Measurements from ENCODE around the gene FANCI. TPM values are rescaled to one million over a fixed set of nuclear protein-coding genes. Genes with fewer than 3 reads are reported as not detected.

FANCI gene
- total RNA-seq, 4 donors from 2014 or later = 7.2 to 24.5 (median 9.4) TPM

DNA sequence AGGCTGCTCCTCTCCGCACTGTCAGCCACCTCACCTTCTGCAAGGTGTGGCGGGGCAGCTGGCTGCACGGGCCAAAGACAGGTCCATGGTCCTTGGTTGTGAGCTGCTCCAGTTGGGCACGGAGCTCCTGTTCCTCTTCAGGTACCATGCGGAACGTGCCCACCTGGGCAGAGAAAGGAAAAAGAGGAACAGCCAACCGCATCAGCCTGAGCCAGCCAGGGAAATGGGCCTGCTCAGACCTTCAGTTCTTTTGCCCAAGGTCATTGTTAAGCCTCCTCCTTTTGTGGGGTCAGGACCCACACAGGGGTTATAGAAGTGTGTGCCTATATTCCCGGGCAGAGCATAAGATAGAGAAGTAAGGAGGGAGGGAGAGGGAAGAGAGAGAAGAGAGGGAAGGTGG is 25.2 kb upstream of the FANCI start:
- Histone ChIP-seq H3K4me1 (no peaks in the 10 kb centered on the region), H3K27me3 (no peaks in the 10 kb centered on the region), H3K9me3 (no peaks in the 10 kb centered on the region), H3K36me3 (no peaks in the 10 kb centered on the region), H3K4me3 (no peak overlapping the region), H3K27ac (no peak overlapping the region)
- TF ChIP-seq, protein P1, sequence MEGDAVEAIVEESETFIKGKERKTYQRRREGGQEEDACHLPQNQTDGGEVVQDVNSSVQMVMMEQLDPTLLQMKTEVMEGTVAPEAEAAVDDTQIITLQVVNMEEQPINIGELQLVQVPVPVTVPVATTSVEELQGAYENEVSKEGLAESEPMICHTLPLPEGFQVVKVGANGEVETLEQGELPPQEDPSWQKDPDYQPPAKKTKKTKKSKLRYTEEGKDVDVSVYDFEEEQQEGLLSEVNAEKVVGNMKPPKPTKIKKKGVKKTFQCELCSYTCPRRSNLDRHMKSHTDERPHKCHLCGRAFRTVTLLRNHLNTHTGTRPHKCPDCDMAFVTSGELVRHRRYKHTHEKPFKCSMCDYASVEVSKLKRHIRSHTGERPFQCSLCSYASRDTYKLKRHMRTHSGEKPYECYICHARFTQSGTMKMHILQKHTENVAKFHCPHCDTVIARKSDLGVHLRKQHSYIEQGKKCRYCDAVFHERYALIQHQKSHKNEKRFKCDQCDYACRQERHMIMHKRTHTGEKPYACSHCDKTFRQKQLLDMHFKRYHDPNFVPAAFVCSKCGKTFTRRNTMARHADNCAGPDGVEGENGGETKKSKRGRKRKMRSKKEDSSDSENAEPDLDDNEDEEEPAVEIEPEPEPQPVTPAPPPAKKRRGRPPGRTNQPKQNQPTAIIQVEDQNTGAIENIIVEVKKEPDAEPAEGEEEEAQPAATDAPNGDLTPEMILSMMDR (IDR thresholded peaks at IDR 0.05) = no peak
- TF ChIP-seq POLR2AphosphoS5 (IDR thresholded peaks at IDR 0.05) (no peak), POLR2A (IDR thresholded peaks at IDR 0.05) (no peak), EP300 (IDR thresholded peaks at IDR 0.05) (no peak)
- 92% methylated on average over 8 of the region's 8 CpGs for WGBS
- no peak for DNase-seq (ENCODE audit: low spot score in 2 of 2)

DNA sequence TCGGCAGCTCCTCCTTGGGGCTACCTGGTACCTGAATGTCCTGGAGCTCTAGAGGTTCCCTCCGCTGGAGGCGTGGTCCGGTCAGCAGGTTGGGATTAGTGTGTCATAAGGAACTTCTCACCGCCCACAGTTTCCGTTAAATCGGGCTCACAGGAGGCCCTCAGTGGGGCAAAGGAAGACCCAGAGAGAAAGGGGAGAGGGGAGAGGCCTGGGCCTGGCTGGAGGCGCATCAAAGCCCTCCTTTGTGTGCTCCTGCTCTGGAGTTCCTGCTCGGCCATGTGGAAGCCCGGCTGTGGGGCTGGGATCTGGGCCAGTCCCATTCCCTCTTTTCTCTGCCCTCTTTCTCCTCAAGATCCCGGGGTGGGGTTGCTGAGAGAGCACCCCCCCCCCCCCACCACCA is 22.2 kb upstream of the FANCI start, which contains the start of gene RLBP1:
Gene RLBP1 (minus strand): TSS at position 37 of the 400 bp plus-strand sequence. CDS start 2,604 bp downstream, outside the sequence.
- no peak for DNase-seq (ENCODE audit: low spot score in 2 of 2)
- H3K27ac ChIP-seq = no peak within 1 kb of the TSS
- no peaks in the 10 kb centered on the region for H3K27me3 ChIP-seq
- H3K9me3 ChIP-seq = no peaks in the 10 kb centered on the region
- H3K36me3 ChIP-seq = no peaks in the 10 kb centered on the region
- TF ChIP-seq POLR2AphosphoS5 (IDR thresholded peaks at IDR 0.05) (no peak), EP300 (IDR thresholded peaks at IDR 0.05) (no peak), POLR2A (IDR thresholded peaks at IDR 0.05) (no peak)
- TF ChIP-seq, protein P1 (IDR thresholded peaks at IDR 0.05) = no peak
- no peak within 1 kb of the TSS for H3K4me3 ChIP-seq
- 77% methylated on average over 11 of the region's 11 CpGs for WGBS
- no peaks in the 10 kb centered on the region for H3K4me1 ChIP-seq

DNA sequence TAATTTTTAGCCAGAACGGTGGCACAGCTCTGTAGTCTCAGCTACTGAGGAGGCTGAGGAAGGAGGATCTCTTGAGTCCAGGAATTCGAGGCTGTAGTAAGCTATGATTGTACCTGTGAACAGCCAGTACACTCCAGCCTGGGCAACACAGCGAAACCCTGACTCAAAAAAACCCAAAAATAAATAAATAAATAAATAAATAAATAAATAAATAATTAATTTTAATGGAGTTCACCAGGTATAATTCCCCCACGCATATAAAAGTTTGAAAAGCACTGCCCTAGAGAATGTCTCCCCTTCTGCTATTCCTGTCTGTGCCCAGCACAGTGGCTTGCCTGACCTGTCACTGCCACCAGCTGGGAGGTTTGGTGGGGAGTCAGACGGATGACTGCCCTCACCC is 18.2 kb upstream of the FANCI start:
- Histone ChIP-seq H3K36me3 (no peaks in the 10 kb centered on the region), H3K4me3 (no peak overlapping the region), H3K27me3 (no peaks in the 10 kb centered on the region), H3K9me3 (no peaks in the 10 kb centered on the region), H3K4me1 (no peaks in the 10 kb centered on the region), H3K27ac (no peak overlapping the region)
- no peak for DNase-seq (ENCODE audit: low spot score in 2 of 2)
- whole genome bisulfite sequencing = 96% methylated on average over 5 of the region's 5 CpGs
- TF ChIP-seq, protein P1 (IDR thresholded peaks at IDR 0.05) = no peak
- no peak for TF ChIP-seq POLR2AphosphoS5 (IDR thresholded peaks at IDR 0.05)
- TF ChIP-seq POLR2A (IDR thresholded peaks at IDR 0.05) = no peak
- no peak for TF ChIP-seq EP300 (IDR thresholded peaks at IDR 0.05)

DNA sequence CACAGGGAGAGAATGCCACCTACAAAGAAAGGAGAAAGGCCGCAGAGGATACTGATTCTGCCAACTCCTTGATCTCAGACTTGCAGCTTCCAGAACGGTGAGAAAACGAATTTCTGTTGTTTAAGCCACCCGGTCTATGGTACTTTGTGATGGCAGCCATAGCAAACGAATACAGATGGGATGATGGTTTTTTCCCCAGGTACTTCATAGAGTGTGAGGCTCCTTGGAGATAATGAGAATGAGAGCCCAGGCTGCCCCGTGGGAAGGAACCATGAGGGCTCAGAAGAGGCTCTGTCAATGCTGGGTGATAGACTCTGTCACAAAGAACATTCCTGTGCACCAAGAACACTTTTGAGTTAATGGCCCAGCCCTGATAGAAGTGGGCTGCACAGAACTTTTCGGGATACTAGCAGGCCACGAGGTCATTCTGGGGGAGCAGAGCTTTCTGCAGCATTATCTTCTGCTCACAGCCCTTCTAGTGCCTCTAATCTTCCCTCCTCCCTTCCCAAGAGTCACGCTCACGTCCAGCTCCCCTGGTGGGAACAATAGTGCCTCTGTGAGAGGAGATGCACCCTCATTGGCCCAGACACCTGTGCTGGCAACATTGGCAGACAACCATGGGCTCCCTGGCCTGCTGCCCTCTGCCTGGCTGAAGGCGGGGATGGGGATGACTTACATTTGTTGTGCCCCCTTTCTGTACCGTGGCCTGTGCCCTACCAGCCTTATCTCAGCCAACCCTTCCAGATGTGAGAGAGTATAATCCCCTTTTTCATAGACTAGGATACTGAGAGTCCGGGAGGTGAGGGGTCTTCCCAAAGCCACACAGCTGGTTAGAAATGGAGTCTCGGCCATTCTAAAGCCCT is 17.2 kb upstream of the FANCI start:
- H3K27ac ChIP-seq = no peak overlapping the region
- no peaks in the 10 kb centered on the region for H3K36me3 ChIP-seq
- no peaks in the 10 kb centered on the region for H3K4me1 ChIP-seq
- no peaks in the 10 kb centered on the region for H3K27me3 ChIP-seq
- WGBS = 93% methylated on average over 14 of the region's 14 CpGs
- H3K4me3 ChIP-seq = no peak overlapping the region
- no peaks in the 10 kb centered on the region for H3K9me3 ChIP-seq
- no peak for TF ChIP-seq EP300 (IDR thresholded peaks at IDR 0.05)
- TF ChIP-seq POLR2AphosphoS5 (IDR thresholded peaks at IDR 0.05) = no peak
- TF ChIP-seq, protein P1 (IDR thresholded peaks at IDR 0.05) = no peak
- TF ChIP-seq POLR2A (IDR thresholded peaks at IDR 0.05) = no peak
- no peak for DNase-seq (ENCODE audit: low spot score in 2 of 2)

DNA sequence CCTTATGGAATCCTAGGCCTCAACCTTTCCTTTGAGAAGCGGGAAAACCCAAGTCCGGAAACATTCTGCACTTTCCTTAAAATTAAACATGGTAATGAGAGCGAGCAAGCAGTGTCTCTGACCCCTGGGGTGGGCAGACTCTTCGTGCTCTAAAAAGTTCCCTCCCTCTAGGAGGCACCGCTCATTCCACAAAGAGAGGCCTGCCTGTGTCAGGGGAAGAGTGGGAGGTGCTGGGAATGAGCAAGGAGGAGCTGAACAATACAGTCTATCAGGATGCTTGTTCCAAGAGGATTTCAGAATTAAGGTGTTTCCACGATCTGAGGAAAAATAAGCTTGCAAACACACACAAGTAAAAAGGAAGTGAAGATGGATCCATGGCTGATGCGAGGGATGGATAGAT is 16.4 kb upstream of the FANCI start:
- no peaks in the 10 kb centered on the region for H3K36me3 ChIP-seq
- H3K4me3 ChIP-seq = no peak overlapping the region
- no peaks in the 10 kb centered on the region for H3K27me3 ChIP-seq
- no peak for DNase-seq (ENCODE audit: low spot score in 2 of 2)
- H3K4me1 ChIP-seq = no peaks in the 10 kb centered on the region
- no peaks in the 10 kb centered on the region for H3K9me3 ChIP-seq
- no peak for TF ChIP-seq POLR2A (IDR thresholded peaks at IDR 0.05)
- TF ChIP-seq POLR2AphosphoS5 (IDR thresholded peaks at IDR 0.05) = no peak
- no peak for TF ChIP-seq EP300 (IDR thresholded peaks at IDR 0.05)
- TF ChIP-seq, protein P1 (IDR thresholded peaks at IDR 0.05) = no peak
- WGBS = 81% methylated on average over 7 of the region's 7 CpGs
- H3K27ac ChIP-seq = no peak overlapping the region
